Activated naive CD4-positive, alpha-beta T cell treated with anti-CD3 and anti-CD28 coated beads, Interleukin-2, amount 50 U/mL, for 16 hours (primary cell): ENCODE results near the gene GNAT3.

Experiments
- DNase-seq: peaks from one replicate; pipeline ENCODE4 v3.0.0-alpha.2; 2020

GNAT3 gene

DNA sequence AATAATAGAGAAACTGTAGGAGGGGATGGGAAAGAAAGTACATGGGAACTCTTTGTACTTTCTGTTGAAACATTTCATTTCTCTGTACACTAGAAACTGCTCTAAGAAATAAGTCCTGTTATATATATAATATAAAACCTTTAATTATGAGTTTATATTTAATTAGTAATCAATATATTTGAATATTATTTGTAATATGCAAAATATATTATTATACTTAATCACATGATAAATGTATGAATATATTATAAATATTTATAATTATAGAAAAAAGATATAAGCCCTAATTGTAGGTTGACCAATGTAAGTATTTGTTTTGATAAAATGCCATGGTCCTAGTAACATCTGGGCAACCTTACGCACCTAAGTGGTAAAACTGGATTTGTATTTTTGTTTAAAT is 51.0 kb downstream of the GNAT3 start:
- no peak for DNase-seq

- DNase-seq = no peak
These were observed 51.9 kb downstream of the GNAT3 start for GRCh38 chr7:80459776-80460510.

- no peak for DNase-seq
These were observed 52.8 kb downstream of the GNAT3 start for GRCh38 chr7:80458822-80459725.

DNA sequence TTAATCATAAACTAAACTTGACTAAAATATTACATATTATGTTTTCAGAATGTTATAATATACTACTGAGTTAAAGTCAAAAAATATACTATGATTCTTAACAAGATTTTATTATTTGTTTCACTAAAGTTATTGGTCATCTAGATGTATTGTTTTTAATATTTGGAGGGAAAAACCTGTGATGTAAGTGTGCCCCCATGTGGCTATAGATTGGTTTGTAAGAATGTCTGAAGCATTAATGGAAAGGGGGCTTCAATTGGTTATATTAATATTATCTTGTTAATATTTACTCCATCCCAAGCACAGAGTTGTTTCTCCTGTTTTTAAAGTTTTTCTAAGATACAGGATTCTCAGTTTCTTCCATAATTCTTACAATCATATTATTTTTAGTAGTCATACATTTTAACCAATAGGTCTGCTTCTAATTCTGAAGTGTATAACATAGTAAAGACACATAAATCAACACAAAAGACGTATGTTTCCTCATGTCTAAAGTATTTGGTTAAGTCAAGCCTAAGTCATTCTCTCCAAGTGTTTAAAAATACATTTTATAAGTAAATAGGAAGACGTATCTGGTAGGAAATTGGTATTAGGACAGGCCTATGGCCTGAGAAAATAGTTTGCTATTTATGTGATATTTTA is 58.0 kb downstream of the GNAT3 start:
- no peak for DNase-seq

- DNase-seq = no peak
These were observed 61.1 kb downstream of the GNAT3 start for GRCh38 chr7:80450621-80451308.

DNA sequence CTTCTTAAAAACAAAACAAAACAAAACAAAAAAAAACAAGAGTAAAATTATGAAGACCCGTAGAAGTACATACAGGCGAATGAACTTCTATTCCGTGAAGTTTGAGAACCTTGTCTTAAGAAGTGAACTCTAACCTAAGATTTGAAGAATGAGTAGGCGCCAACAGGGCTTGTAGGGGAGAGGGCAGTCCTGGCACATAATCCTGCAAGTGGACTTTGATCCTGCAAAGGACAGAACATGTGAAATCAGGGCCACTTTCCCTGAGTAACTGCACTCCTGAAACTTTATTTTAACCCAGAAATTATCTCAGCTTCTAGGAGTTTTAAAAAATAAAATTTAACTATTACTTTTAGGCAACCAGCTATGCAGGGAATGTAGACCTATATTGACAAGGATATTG is 62.0 kb downstream of the GNAT3 start:
- DNase-seq = no peak

- DNase-seq = no peak
These were observed 66.5 kb downstream of the GNAT3 start for GRCh38 chr7:80445351-80445750.

DNA sequence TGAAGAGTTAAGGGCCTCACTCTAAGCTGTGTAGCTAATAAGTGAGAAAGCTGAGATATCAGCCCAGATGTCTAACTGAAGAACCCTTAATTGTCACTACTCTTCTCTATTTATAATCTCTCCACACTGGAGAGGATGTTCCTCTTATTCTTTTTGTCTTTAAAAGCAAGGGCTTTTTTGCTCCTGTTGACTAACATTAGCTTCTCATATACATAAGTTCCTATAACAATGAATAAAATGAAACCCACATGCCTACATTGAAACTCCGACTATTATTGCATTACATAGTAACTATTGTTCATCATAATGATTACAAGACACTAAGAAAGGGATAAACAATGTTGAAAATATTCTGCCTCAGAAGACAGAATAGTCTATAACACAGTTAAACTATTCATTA is 67.1 kb downstream of the GNAT3 start:
- DNase-seq = no peak

- DNase-seq = no peak
These were observed 68.5 kb downstream of the GNAT3 start for GRCh38 chr7:80443325-80443724.

DNA sequence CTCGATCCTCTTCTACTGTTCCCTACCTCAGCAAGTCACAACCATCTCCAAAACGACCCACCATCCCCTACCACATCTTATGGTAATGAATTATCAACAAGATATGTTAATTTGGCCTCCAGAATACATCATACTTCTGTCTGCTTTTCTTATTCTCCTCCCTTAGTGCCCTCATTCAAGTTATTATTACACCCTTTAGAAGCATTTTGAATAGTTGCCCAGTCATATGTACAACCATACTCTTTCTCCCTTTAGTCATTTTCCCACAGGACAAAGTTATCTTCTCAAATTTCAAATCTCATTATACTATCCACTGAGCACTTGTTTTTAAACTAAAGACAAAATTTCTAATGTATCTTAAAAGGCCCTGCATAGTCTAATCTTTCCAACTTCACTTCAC is 71.0 kb downstream of the GNAT3 start:
- DNase-seq = no peak

DNA sequence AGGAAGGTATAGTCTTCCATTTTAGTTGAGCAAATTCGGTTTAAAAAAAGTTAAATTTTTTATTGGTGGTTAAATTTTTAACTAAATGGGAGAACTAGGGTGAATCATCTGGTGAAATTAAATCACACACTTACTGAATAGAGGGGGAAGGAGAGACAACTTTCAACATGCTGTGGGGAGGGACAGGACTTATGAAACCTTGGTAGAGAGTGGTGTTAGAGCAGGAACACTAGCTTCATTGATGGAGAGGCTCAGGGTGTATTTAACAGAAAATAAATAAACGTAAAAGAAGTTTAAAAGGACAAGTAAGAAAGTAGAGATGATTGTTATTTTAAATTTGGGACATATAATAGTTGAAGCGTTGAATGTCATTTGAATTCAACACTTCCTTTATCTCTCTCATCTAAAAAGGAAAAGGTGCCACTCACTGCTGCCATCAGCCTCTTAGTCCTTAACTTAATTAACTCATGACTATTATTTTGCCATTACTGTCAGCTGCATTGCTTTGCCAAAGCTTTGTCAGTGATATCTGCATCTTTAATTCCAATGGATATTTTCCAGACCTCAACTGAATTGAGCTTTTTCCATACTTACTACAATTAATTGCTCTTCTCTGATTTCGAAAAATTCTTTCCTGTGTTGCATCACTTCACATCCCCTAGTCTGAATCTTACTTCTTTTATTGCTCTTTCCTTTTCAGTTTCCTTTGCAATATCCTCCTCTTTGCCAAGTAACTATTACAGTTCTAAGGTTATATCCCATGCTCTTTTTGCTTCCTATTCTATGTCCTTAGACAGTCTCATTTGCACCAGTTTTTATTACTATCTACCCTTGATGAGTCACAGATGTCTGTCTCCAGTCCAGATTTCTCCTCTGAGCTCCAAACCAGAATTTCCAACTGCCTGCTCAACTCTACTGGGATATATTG is 71.7 kb downstream of the GNAT3 start:
- DNase-seq = no peak

DNA sequence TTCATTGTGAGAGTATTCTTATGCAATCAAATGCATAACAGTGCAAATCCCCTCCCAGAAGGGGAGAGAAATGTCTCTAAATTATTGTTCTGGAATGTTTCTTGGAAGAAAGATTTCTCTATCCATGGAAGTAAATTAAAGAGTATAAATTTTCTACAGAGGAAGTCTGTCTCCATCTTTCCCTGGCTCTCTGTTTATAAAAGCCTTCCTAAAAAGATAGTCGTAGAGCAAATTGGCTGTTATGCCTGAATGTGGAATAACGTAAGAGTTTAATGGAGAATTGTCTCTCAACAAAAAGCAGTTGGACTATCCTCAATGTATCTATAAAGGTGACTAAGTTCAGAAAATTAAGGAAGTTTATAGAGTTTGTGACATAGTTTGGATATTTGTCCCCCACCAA is 76.3 kb downstream of the GNAT3 start:
- no peak for DNase-seq

DNA sequence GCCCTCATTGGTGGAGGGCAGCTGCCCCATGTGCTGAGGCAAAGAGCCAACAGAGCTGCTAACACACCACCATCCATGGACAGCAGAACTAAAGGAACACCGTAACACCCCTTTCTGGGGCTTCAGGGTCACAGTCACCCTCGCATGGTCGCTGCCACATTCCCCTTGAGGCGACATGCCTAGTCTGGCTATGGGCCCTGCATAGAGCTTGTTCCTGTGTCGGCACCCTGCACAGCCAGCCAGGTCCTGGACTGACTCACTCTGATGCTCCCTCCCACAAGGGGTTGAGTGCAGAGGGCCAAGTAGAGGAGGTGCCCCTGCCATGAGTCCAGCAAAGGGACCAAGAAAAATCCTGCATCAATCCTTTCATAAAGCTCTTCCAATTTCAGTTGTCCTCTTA is 77.8 kb downstream of the GNAT3 start:
- DNase-seq = no peak

- DNase-seq = no peak
These were observed 79.7 kb downstream of the GNAT3 start for GRCh38 chr7:80432166-80432565.

GRCh38 chr7:80429181-80429580 is 82.7 kb downstream of the GNAT3 start:
- DNase-seq = no peak

- no peak for DNase-seq
These were observed 83.5 kb downstream of the GNAT3 start for GRCh38 chr7:80428161-80429054.

- DNase-seq = no peak
These were observed 84.6 kb downstream of the GNAT3 start for GRCh38 chr7:80427218-80427617.

- no peak for DNase-seq
These were observed 91.0 kb downstream of the GNAT3 start for GRCh38 chr7:80420876-80421275.

DNA sequence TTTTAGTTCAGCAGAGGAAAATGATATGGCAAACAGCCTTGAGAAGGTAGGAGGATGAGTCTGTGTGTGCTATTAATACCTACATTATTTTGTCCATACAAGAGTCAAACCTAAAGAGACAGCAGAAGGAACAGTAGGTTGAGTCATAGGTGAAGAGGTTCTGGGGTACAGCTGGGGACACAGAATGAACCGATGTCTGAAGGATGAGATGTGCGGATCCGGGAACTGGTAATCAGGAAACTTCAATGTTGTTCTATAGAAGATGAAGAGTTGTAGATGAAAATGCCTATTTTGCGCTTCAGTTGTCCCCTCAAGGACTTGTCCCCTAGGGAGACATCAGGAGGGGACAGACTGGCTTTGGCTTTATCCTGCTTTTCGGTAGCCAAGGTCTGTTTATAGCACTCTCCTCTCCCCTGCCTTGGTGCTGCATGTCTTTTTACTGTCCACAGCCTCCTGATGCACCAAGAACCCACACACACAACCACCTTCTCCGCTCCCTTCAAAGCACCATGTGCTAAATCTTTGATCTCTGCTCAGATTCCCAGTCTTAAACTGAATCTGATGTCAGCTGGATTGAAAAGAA is 94.6 kb downstream of the GNAT3 start:
- no peak for DNase-seq

- DNase-seq = no peak
These were observed 96.3 kb downstream of the GNAT3 start for GRCh38 chr7:80415522-80415921.

- DNase-seq = no peak
These were observed 96.8 kb downstream of the GNAT3 start for GRCh38 chr7:80415114-80415513.
